K562 (cell line): Measurements from ENCODE around the gene PIK3R2. TPM values are rescaled to one million over a fixed set of nuclear protein-coding genes. Genes with fewer than 3 reads are reported as not detected.

Experiments
- E4F1 ChIP-seq: fragments of 250-450 bp; sonication (Bioruptor Pico); IDR thresholded peaks from 2 replicates; pipeline ENCODE4 v1.5.0; 2021; ENCODE audit warnings: mild to moderate bottlenecking, borderline replicate concordance
- FOXK1 ChIP-seq: sonication (generic); formaldehyde crosslinking; IDR thresholded peaks from 2 replicates; pipeline ENCODE4 v1.8.0; 2022; ENCODE audit warnings: missing genetic modification reagents, mild to moderate bottlenecking, borderline replicate concordance
- GATAD2A ChIP-seq: fragments of 450-650 bp; IDR thresholded peaks from 2 replicates; pipeline ENCODE4 v1.6.1; 2017
- HNRNPUL1 ChIP-seq: fragments of 200-400 bp; formaldehyde crosslinking; IDR thresholded peaks from 2 replicates; pipeline ENCODE4 v1.6.1; 2017; ENCODE audit warnings: low read length
- MBD2 ChIP-seq: sonication (generic); IDR thresholded peaks from 2 replicates; pipeline ENCODE4 v1.6.1; 2016; ENCODE audit warnings: low read depth, borderline replicate concordance
- MEIS2 ChIP-seq: fragments of 450-650 bp; IDR thresholded peaks from 2 replicates; pipeline ENCODE4 v1.6.1; 2014; ENCODE audit warnings: mild to moderate bottlenecking; ENCODE audit not compliant: partially characterized antibody
- MTF1 ChIP-seq: fragments of 250-450 bp; sonication (Bioruptor Pico); IDR thresholded peaks from 2 replicates; pipeline ENCODE4 v1.9.0; 2021; ENCODE audit warnings: moderate library complexity, mild to moderate bottlenecking, inconsistent platforms, borderline replicate concordance
- MYNN ChIP-seq, 2 experiments: sonication (generic); formaldehyde crosslinking in 1 of 2; IDR thresholded peaks; 2 replicates each; pipeline versions ENCODE4 v1.5.0 to v1.6.1; 2016 to 2020; ENCODE audit warnings: antibody characterized with exemption in 1 of 2, missing genetic modification reagents in 1 of 2
- NR2C1 ChIP-seq, 2 experiments: fragments of 450-650 bp; IDR thresholded peaks; 2 replicates each; pipeline ENCODE4 v1.6.1; 2017; ENCODE audit warnings: mild to moderate bottlenecking in 2 of 2, antibody characterized with exemption in 1 of 2, inconsistent platforms in 1 of 2, missing compliant biosample characterization in 1 of 2, missing genetic modification characterization in 1 of 2
- PCBP1 ChIP-seq: fragments of 200-400 bp; formaldehyde crosslinking; IDR thresholded peaks from 2 replicates; pipeline ENCODE4 v1.6.1; 2018; ENCODE audit warnings: mild to moderate bottlenecking, low read depth, low read length; ENCODE audit not compliant: poor library complexity, severe bottlenecking
- PHB2 ChIP-seq: fragments of 450-650 bp; IDR thresholded peaks from 2 replicates; pipeline ENCODE4 v1.6.1; 2017; ENCODE audit warnings: low read depth
- RAD21 ChIP-seq, 2 experiments: fragments of 250-450 bp in 1 of 2; fragments of 450-650 bp in 1 of 2; sonication (Bioruptor Pico) in 1 of 2; formaldehyde crosslinking in 1 of 2; IDR thresholded peaks in 1 of 2; conservative IDR thresholded peaks in 1 of 2; 2 replicates each; pipeline versions ENCODE4 v1.4.0 to v1.8.0; 2020 to 2022; ENCODE audit warnings: mild to moderate bottlenecking in 2 of 2, moderate library complexity in 1 of 2
- SAFB ChIP-seq: fragments of 200-400 bp; formaldehyde crosslinking; IDR thresholded peaks from 2 replicates; pipeline ENCODE4 v1.6.1; 2017; ENCODE audit warnings: low read depth, low read length, borderline replicate concordance
- SIN3B ChIP-seq: fragments of 450-650 bp; IDR thresholded peaks from 2 replicates; pipeline ENCODE4 v1.6.1; 2017; ENCODE audit warnings: low read depth, mild to moderate bottlenecking, moderate library complexity
- SMAD1 ChIP-seq: fragments of 150-350 bp; IDR thresholded peaks from 2 replicates; pipeline ENCODE4 v1.6.1; 2014; ENCODE audit warnings: low read length, low read depth; ENCODE audit not compliant: partially characterized antibody
- TAF1 ChIP-seq: IDR thresholded peaks from 2 replicates; pipeline ENCODE4 v1.6.1; 2011; ENCODE audit warnings: mild to moderate bottlenecking, low read length, moderate library complexity; ENCODE audit not compliant: insufficient read depth, control insufficient read depth, severe bottlenecking; ENCODE audit errors: extremely low read depth
- ZNF184 ChIP-seq: sonication (generic); formaldehyde crosslinking; IDR thresholded peaks from 2 replicates; pipeline ENCODE4 v1.5.0; 2020; ENCODE audit warnings: missing genetic modification reagents
- polyA plus RNA-seq, 8 experiments: library from polyadenylated mRNA; depleted of rRNA in 4 of 8; stranded (reverse) in 5 of 8; unstranded in 3 of 8; fragments of >200 nt; fragmentation: Nextera tagmentation in 2 of 8; fragmentation: Illumina TruSeq in 1 of 8; extraction: Ambion mirVana in 2 of 8; extraction: Trizol in 1 of 8; gene quantifications; 2 replicates each; pipeline versions ENCODE4 v1.2.1 to v1.2.3, GENCODE V29; 2011 to 2014; ENCODE audit warnings: inconsistent platforms in 1 of 8, missing spikeins in 1 of 8
- total RNA-seq, 7 experiments: library from RNA; depleted of rRNA in 6 of 7; stranded (reverse); fragments of >200 nt in 6 of 7; fragmentation: Illumina TruSeq in 2 of 7; extraction: Trizol in 2 of 7; gene quantifications; 2 replicates each; pipeline versions ENCODE4 v1.2.1 to v1.2.3, GENCODE V29; 2011 to 2021; ENCODE audit warnings: low replicate concordance in 1 of 7
- TF ChIP-seq, protein P1 (sequence below), 3 experiments: fragments of 200-800 bp in 1 of 3; fragments of 250-450 bp in 1 of 3; fragments of 450-650 bp in 1 of 3; sonication (Bioruptor Pico) in 1 of 3; sonication (Bioruptor generic) in 1 of 3; formaldehyde crosslinking in 1 of 3; IDR thresholded peaks; 2 replicates each; pipeline versions ENCODE4 v1.6.1 to v1.8.0; 2016 to 2022; ENCODE audit warnings: mild to moderate bottlenecking in 2 of 3, missing genetic modification characterization in 2 of 3, missing compliant biosample characterization in 1 of 3, moderate library complexity in 1 of 3
- TF ChIP-seq, protein P2 (sequence below): fragments of 450-650 bp; formaldehyde crosslinking; conservative IDR thresholded peaks from 2 replicates; pipeline ENCODE4 v1.4.0; 2022; ENCODE audit warnings: mild to moderate bottlenecking, missing genetic modification characterization
- TF ChIP-seq, protein P3 (sequence below): fragments of 250-450 bp; sonication (Bioruptor Pico); IDR thresholded peaks from 2 replicates; pipeline ENCODE4 v1.9.0; 2021; ENCODE audit warnings: mild to moderate bottlenecking

PIK3R2 gene
- total and polyA plus RNA-seq, 9 of the 15 experiments (the other 6 are each of a cell fraction or from before 2014, with no cell fraction given), result 0.39 to 37.9 (median 5.3) TPM

DNA sequence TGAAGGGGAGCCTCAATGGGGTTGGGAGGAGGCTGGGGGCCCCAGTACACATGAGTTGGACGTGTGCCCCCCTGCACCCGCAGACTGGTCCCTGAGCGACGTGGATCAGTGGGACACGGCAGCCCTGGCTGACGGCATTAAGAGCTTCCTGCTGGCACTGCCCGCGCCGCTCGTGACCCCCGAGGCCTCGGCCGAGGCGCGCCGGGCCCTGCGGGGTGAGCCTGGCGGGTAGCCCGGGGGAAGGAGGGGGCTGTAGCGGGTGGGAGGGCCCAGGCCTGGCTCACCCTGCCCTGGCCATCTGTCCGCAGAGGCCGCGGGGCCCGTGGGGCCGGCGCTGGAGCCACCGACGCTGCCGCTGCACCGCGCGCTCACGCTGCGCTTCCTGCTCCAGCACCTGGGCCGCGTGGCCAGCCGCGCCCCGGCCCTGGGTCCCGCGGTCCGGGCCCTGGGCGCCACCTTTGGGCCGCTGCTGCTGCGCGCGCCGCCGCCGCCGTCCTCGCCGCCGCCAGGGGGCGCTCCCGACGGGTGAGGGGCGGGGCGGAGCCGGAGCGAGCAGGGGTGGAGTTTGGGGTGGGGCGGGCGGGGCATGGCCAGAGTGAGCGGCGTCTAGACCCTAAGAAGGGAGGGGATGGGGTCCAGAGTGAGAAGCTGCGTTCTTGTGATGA is 8.1 kb downstream of the PIK3R2 start (continued):
- TF ChIP-seq, protein P1, sequence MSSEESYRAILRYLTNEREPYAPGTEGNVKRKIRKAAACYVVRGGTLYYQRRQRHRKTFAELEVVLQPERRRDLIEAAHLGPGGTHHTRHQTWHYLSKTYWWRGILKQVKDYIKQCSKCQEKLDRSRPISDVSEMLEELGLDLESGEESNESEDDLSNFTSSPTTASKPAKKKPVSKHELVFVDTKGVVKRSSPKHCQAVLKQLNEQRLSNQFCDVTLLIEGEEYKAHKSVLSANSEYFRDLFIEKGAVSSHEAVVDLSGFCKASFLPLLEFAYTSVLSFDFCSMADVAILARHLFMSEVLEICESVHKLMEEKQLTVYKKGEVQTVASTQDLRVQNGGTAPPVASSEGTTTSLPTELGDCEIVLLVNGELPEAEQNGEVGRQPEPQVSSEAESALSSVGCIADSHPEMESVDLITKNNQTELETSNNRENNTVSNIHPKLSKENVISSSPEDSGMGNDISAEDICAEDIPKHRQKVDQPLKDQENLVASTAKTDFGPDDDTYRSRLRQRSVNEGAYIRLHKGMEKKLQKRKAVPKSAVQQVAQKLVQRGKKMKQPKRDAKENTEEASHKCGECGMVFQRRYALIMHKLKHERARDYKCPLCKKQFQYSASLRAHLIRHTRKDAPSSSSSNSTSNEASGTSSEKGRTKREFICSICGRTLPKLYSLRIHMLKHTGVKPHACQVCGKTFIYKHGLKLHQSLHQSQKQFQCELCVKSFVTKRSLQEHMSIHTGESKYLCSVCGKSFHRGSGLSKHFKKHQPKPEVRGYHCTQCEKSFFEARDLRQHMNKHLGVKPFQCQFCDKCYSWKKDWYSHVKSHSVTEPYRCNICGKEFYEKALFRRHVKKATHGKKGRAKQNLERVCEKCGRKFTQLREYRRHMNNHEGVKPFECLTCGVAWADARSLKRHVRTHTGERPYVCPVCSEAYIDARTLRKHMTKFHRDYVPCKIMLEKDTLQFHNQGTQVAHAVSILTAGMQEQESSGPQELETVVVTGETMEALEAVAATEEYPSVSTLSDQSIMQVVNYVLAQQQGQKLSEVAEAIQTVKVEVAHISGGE (CRISPR knock-in tag; IDR thresholded peaks at IDR 0.05), result no peak; a peak in 1 of 6 replicates
- TF ChIP-seq GATAD2A, result no peak
- TF ChIP-seq, protein P2, sequence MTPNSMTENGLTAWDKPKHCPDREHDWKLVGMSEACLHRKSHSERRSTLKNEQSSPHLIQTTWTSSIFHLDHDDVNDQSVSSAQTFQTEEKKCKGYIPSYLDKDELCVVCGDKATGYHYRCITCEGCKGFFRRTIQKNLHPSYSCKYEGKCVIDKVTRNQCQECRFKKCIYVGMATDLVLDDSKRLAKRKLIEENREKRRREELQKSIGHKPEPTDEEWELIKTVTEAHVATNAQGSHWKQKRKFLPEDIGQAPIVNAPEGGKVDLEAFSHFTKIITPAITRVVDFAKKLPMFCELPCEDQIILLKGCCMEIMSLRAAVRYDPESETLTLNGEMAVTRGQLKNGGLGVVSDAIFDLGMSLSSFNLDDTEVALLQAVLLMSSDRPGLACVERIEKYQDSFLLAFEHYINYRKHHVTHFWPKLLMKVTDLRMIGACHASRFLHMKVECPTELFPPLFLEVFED (CRISPR knock-in tag), result no peak
- no peak for TF ChIP-seq PHB2
- TF ChIP-seq MBD2, result no peak
- TF ChIP-seq ZNF184 (CRISPR knock-in tag), result no peak
- no peak for TF ChIP-seq E4F1 (CRISPR knock-in tag)
- TF ChIP-seq, protein P3, sequence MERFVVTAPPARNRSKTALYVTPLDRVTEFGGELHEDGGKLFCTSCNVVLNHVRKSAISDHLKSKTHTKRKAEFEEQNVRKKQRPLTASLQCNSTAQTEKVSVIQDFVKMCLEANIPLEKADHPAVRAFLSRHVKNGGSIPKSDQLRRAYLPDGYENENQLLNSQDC (CRISPR knock-in tag), result no peak
- peak in 1 of 2 experiments; percentile 65; a peak in 2 of 4 replicates for TF ChIP-seq RAD21 (CRISPR knock-in tag; conservative IDR thresholded peaks at IDR 0.05 in 1 of 2, IDR thresholded peaks at IDR 0.05 in 1 of 2)
- TF ChIP-seq SMAD1, result no peak
- TF ChIP-seq SAFB, result no peak
- TF ChIP-seq MEIS2, result no peak
- peak; percentile 18 for TF ChIP-seq PCBP1
- TF ChIP-seq NR2C1 (IDR thresholded peaks at IDR 0.05), result no peak
- TF ChIP-seq NR2C1 (tag; IDR thresholded peaks at IDR 0.05), result no peak
- TF ChIP-seq MTF1, result no peak
- no peak for TF ChIP-seq HNRNPUL1
- TF ChIP-seq MYNN (IDR thresholded peaks at IDR 0.05), result no peak
- TF ChIP-seq MYNN (CRISPR knock-in tag; IDR thresholded peaks at IDR 0.05), result no peak
- TF ChIP-seq SIN3B, result no peak
- no peak for TF ChIP-seq FOXK1 (CRISPR knock-in tag)
- no peak for TF ChIP-seq TAF1
